Measurements from ENCODE around the gene TRPV4. TPM values are rescaled to one million over a fixed set of nuclear protein-coding genes. Genes with fewer than 3 reads are reported as not detected.

TRPV4 gene
- total RNA-seq, 1 donor from 2014 or later = 1.7 TPM

GRCh38 chr12:109817627-109818231, 15.5 kb downstream of the TRPV4 start:
- H3K4me3 ChIP-seq (ENCODE audit: low read depth, low read length) = no peak overlapping the region
- no peak for DNase-seq (ENCODE audit: low read depth)
- H3K27me3 ChIP-seq (ENCODE audit: control insufficient read depth, insufficient read depth, low read length) = no peaks in the 10 kb centered on the region
- H3K36me3 ChIP-seq (ENCODE audit: control insufficient read depth, insufficient read depth, low read length) = no peaks in the 10 kb centered on the region
- TF ChIP-seq CTCF (IDR thresholded peaks at IDR 0.05; ENCODE audit: insufficient read depth, low read length, poor library complexity, severe bottlenecking) = no peak

GRCh38 chr12:109816870-109817269, 16.3 kb downstream of the TRPV4 start:
- H3K27me3 ChIP-seq (ENCODE audit: control insufficient read depth, insufficient read depth, low read length) = no peaks in the 10 kb centered on the region
- H3K4me3 ChIP-seq (ENCODE audit: low read depth, low read length) = no peak overlapping the region
- no peak for TF ChIP-seq CTCF (IDR thresholded peaks at IDR 0.05; ENCODE audit: insufficient read depth, low read length, poor library complexity, severe bottlenecking)
- H3K36me3 ChIP-seq (ENCODE audit: control insufficient read depth, insufficient read depth, low read length) = no peaks in the 10 kb centered on the region
- DNase-seq (ENCODE audit: low read depth) = no peak

- no peaks in the 10 kb centered on the region for H3K27me3 ChIP-seq (ENCODE audit: control insufficient read depth, insufficient read depth, low read length)
- H3K4me3 ChIP-seq (ENCODE audit: low read depth, low read length) = no peak overlapping the region
- no peaks in the 10 kb centered on the region for H3K36me3 ChIP-seq (ENCODE audit: control insufficient read depth, insufficient read depth, low read length)
- TF ChIP-seq CTCF (IDR thresholded peaks at IDR 0.05; ENCODE audit: insufficient read depth, low read length, poor library complexity, severe bottlenecking) = no peak
- no peak for DNase-seq (ENCODE audit: low read depth)
Measured at GRCh38 chr12:109815757-109816617, 17.2 kb downstream of the TRPV4 start.

GRCh38 chr12:109815225-109815624, 18.0 kb downstream of the TRPV4 start:
- TF ChIP-seq CTCF (IDR thresholded peaks at IDR 0.05; ENCODE audit: insufficient read depth, low read length, poor library complexity, severe bottlenecking) = no peak
- H3K36me3 ChIP-seq (ENCODE audit: control insufficient read depth, insufficient read depth, low read length) = no peaks in the 10 kb centered on the region
- no peak for DNase-seq (ENCODE audit: low read depth)

GRCh38 chr12:109814600-109815150, 18.5 kb downstream of the TRPV4 start:
- Histone ChIP-seq H3K36me3 (ENCODE audit: control insufficient read depth, insufficient read depth, low read length) (no peaks in the 10 kb centered on the region), H3K27me3 (ENCODE audit: control insufficient read depth, insufficient read depth, low read length) (no peaks in the 10 kb centered on the region), H3K4me3 (ENCODE audit: low read depth, low read length) (no peak overlapping the region)
- no peak for DNase-seq (ENCODE audit: low read depth)
- no peak for TF ChIP-seq CTCF (IDR thresholded peaks at IDR 0.05; ENCODE audit: insufficient read depth, low read length, poor library complexity, severe bottlenecking)

More at GRCh38 chr12:109815225-109815624, 18.0 kb downstream of the TRPV4 start:
- no peaks in the 10 kb centered on the region for H3K27me3 ChIP-seq (ENCODE audit: control insufficient read depth, insufficient read depth, low read length)
- H3K4me3 ChIP-seq (ENCODE audit: low read depth, low read length) = no peak overlapping the region

Measured in kidney epithelial cell (primary cell).